NCI-H526 (cell line): ENCODE data around the gene CD300LG.
A peak's percentile ranks its signal among the peaks of the same experiment; 100 is the strongest.

Experiments used
- DNase-seq, 2 experiments: peaks; one replicate each; lab custom pipeline; 2025; lab: John Stamatoyannopoulos, UW

Gene CD300LG

GRCh38 chr17:43825567-43825966 is 21.4 kb upstream of the CD300LG start:
- no peak for DNase-seq

- DNase-seq = no peak
These were observed 20.8 kb upstream of the CD300LG start for GRCh38 chr17:43826206-43826605.

GRCh38 chr17:43827596-43827995 is 19.4 kb upstream of the CD300LG start:
- no peak for DNase-seq

GRCh38 chr17:43829738-43830137 is 17.2 kb upstream of the CD300LG start:
- DNase-seq = no peak

- peak; percentile 72 to 83 for DNase-seq
These were observed 16.4 kb upstream of the CD300LG start for GRCh38 chr17:43830510-43831140.

- DNase-seq = no peak
These were observed 15.3 kb upstream of the CD300LG start for GRCh38 chr17:43831633-43832032.

- peak in 1 of 2 experiments; percentile 45 for DNase-seq
These were observed 14.6 kb upstream of the CD300LG start for GRCh38 chr17:43832168-43832975.

GRCh38 chr17:43832976-43833829 is 13.8 kb upstream of the CD300LG start, which contains the start of gene MPP3:
Gene MPP3, minus strand, starts transcription at chr17:43833146. Its CDS starts 1,240 bp downstream, at chr17:43831906.
- peak; percentile 11 to 78 for DNase-seq

- DNase-seq = no peak
These were observed 12.9 kb upstream of the CD300LG start for GRCh38 chr17:43834106-43834505.

GRCh38 chr17:43839670-43840108 is 7.3 kb upstream of the CD300LG start:
- DNase-seq = peak; percentile 30 to 52

GRCh38 chr17:43840814-43841213 is 6.2 kb upstream of the CD300LG start:
- DNase-seq = no peak

- no peak for DNase-seq
These were observed 5.7 kb upstream of the CD300LG start for GRCh38 chr17:43841282-43841681.

- peak in 1 of 2 experiments; percentile 38 for DNase-seq
These were observed 4.6 kb upstream of the CD300LG start for GRCh38 chr17:43842091-43842974.

GRCh38 chr17:43842975-43843325 is 4.0 kb upstream of the CD300LG start:
- DNase-seq = no peak

- DNase-seq = no peak
These were observed 2.7 kb upstream of the CD300LG start for GRCh38 chr17:43844241-43844640.

GRCh38 chr17:43845766-43846165 is 1.2 kb upstream of the CD300LG start:
- DNase-seq = no peak

GRCh38 chr17:43846221-43846712 is 709 bp upstream of the CD300LG start:
- DNase-seq = peak; percentile 37 to 85

- no peak for DNase-seq
These were observed 1.6 kb downstream of the CD300LG start for GRCh38 chr17:43848601-43849000.

- DNase-seq = no peak
These were observed 2.1 kb downstream of the CD300LG start for GRCh38 chr17:43849116-43849515.

GRCh38 chr17:43852571-43852970 is 5.6 kb downstream of the CD300LG start:
- DNase-seq = no peak

- no peak for DNase-seq
These were observed 6.6 kb downstream of the CD300LG start for GRCh38 chr17:43853546-43853945.
